HCT116 (cell line): ENCODE measurements around the gene BAIAP2. TPM values are rescaled to one million over a fixed set of nuclear protein-coding genes. Genes with fewer than 3 reads are reported as not detected.

Source experiments
- ATAC-seq: fragments of 200-7000 bp; cut with Tn5 transposase; 2 replicates; pipeline ENCODE4 v1.9.1; 2020; ENCODE audit warnings: mild to moderate bottlenecking, moderate library complexity
- BruUV-seq: library from RNA; stranded (reverse); fragments of 400-500 nt; replicated peaks from 2 replicates; lab custom pipeline; 2021; lab: Mats Ljungman, UMichigan
- CTCF ChIA-PET: fragments of 300-600 bp; sonication (Branson Sonifier 250); formaldehyde crosslinking; loops from one replicate; lab custom pipeline; 2021; ENCODE audit warnings: antibody characterized with exemption; lab: Charles Lee
- POLR2A ChIA-PET: fragments of 300-600, 350-600 bp; sonication (Branson Sonifier 250); formaldehyde crosslinking; loops from one replicate; lab custom pipeline; 2021; ENCODE audit warnings: antibody characterized with exemption; lab: Charles Lee
- RAD21 ChIA-PET, 2 experiments: fragments of 300-600 bp; sonication (Branson Sonifier 250); formaldehyde crosslinking; loops; one replicate each; lab custom pipeline; 2023; ENCODE audit warnings: low total read pairs in 2 of 2; ENCODE audit not compliant: uncharacterized antibody in 2 of 2, unreplicated experiment in 2 of 2, low non-redundant PET in 1 of 2; lab: Charles Lee
- DNase-seq: peaks from one replicate; pipeline ENCODE4 v3.0.0-alpha.2; 2010; ENCODE audit warnings: low read depth, low spot score
- H2AFZ ChIP-seq: fragments of 200-600 bp; shearing (Covaris generic), sonication (generic); 2 replicates; pipeline ENCODE4 v1.6.1; 2017; ENCODE audit warnings: low read depth, mixed run types, mixed read lengths, antibody characterized with exemption, low read length; ENCODE audit not compliant: poor library complexity, severe bottlenecking
- H3K27ac ChIP-seq: 2 replicates; pipeline ENCODE4 v1.5.1; 2012; ENCODE audit warnings: low read depth, low read length
- H3K27me3 ChIP-seq: fragments of 200-600 bp; sonication (generic); 2 replicates; pipeline ENCODE4 v1.6.1; 2016; ENCODE audit warnings: mixed run types, low read length, mixed read lengths; ENCODE audit not compliant: insufficient read depth
- H3K36me3 ChIP-seq, 2 experiments: fragments of 200-500 bp in 1 of 2; fragments of 200-600 bp in 1 of 2; sonication (Bioruptor generic) in 1 of 2; sonication (generic) in 1 of 2; 2 replicates each; pipeline versions ENCODE4 v1.5.1 to v1.6.1; 2014 to 2016; ENCODE audit warnings: low read length in 2 of 2, inconsistent platforms in 1 of 2, mixed read lengths in 1 of 2, mixed run types in 1 of 2; ENCODE audit not compliant: insufficient read depth in 2 of 2, control insufficient read depth in 1 of 2
- H3K4me1 ChIP-seq, 2 experiments: fragments of 200-600 bp in 1 of 2; sonication (generic) in 1 of 2; 2 replicates each; pipeline versions ENCODE4 v1.5.1 to v1.6.1; 2012 to 2017; ENCODE audit warnings: low read length in 2 of 2, inconsistent platforms in 1 of 2, mild to moderate bottlenecking in 1 of 2, mixed read lengths in 1 of 2, mixed run types in 1 of 2, moderate library complexity in 1 of 2; ENCODE audit not compliant: insufficient read depth in 2 of 2, control insufficient read depth in 1 of 2
- H3K4me2 ChIP-seq: fragments of 200-600 bp; sonication (generic); 2 replicates; pipeline ENCODE4 v1.6.1; 2017; ENCODE audit warnings: mixed run types, low read length, mixed read lengths
- H3K4me3 ChIP-seq, 2 experiments: fragments of 200-600 bp in 1 of 2; sonication (generic) in 1 of 2; replicated peaks in 1 of 2; 2 replicates each; pipeline ENCODE4 v1.5.1; 2011 to 2016; ENCODE audit warnings: low read length in 2 of 2, control low read depth in 1 of 2, low read depth in 1 of 2, mild to moderate bottlenecking in 1 of 2, mixed read lengths in 1 of 2, mixed run types in 1 of 2
- H3K79me2 ChIP-seq: fragments of 200-600 bp; sonication (generic); 2 replicates; pipeline ENCODE4 v1.6.1; 2017; ENCODE audit warnings: mild to moderate bottlenecking, mixed run types, low read length, moderate library complexity, mixed read lengths; ENCODE audit not compliant: insufficient read depth
- H3K9ac ChIP-seq: fragments of 200-600 bp; sonication (generic); 2 replicates; pipeline ENCODE4 v1.6.1; 2016; ENCODE audit warnings: low read length, mixed read lengths
- H3K9me2 ChIP-seq: fragments of 200-600 bp; sonication (generic), shearing (Covaris generic); 2 replicates; pipeline ENCODE4 v1.6.1; 2017; ENCODE audit warnings: mixed run types, mild to moderate bottlenecking, moderate library complexity; ENCODE audit not compliant: insufficient read depth
- H3K9me3 ChIP-seq, 2 experiments: fragments of 200-500 bp in 1 of 2; fragments of 200-600 bp in 1 of 2; sonication (Bioruptor generic) in 1 of 2; sonication (generic) in 1 of 2; 2 replicates each; pipeline ENCODE4 v1.6.1; 2014 to 2017; ENCODE audit warnings: low read length in 2 of 2, mixed read lengths in 2 of 2, inconsistent platforms in 1 of 2, low read depth in 1 of 2, mild to moderate bottlenecking in 1 of 2, mixed run types in 1 of 2, moderate library complexity in 1 of 2; ENCODE audit not compliant: control insufficient read depth in 1 of 2, insufficient read depth in 1 of 2
- H4K20me1 ChIP-seq: fragments of 200-600 bp; sonication (generic), shearing (Covaris generic); 2 replicates; pipeline ENCODE4 v1.6.1; 2017; ENCODE audit warnings: mixed run types, mild to moderate bottlenecking, moderate library complexity; ENCODE audit not compliant: insufficient read depth
- ATF3 ChIP-seq: IDR thresholded peaks from 2 replicates; pipeline ENCODE4 v1.6.1; 2012
- CBX3 ChIP-seq: IDR thresholded peaks from 2 replicates; pipeline ENCODE4 v1.6.1; 2012; ENCODE audit warnings: low read depth
- ELF1 ChIP-seq: IDR thresholded peaks from 2 replicates; pipeline ENCODE4 v1.6.1; 2012; ENCODE audit warnings: low read depth, borderline replicate concordance
- MAX ChIP-seq: IDR thresholded peaks from 2 replicates; pipeline ENCODE4 v1.6.1; 2012
- POLR2A ChIP-seq: IDR thresholded peaks from 2 replicates; pipeline ENCODE4 v1.7.0; 2011; ENCODE audit warnings: borderline replicate concordance; ENCODE audit not compliant: insufficient read depth, insufficient read length; ENCODE audit errors: extremely low read depth
- RAD21 ChIP-seq: IDR thresholded peaks from 2 replicates; pipeline ENCODE4 v1.6.1; 2012; ENCODE audit warnings: low read depth, mild to moderate bottlenecking
- YY1 ChIP-seq: IDR thresholded peaks from 2 replicates; pipeline ENCODE4 v1.6.1; 2011; ENCODE audit warnings: low read length, low read depth, moderate library complexity, mild to moderate bottlenecking; ENCODE audit not compliant: insufficient replicate concordance; ENCODE audit errors: extremely low read depth
- ZBTB33 ChIP-seq: IDR thresholded peaks from 2 replicates; pipeline ENCODE4 v1.6.1; 2011; ENCODE audit warnings: mild to moderate bottlenecking, low read length, moderate library complexity; ENCODE audit not compliant: insufficient replicate concordance; ENCODE audit errors: extremely low read depth
- intact Hi-C: fragments of 100-400 bp; cut with micrococcal nuclease; formaldehyde crosslinking; loops from 2 replicates; pipeline ENCODE4 v1.10.0; 2022
- total RNA-seq: library from RNA; stranded (reverse); gene quantifications from one replicate; pipeline ENCODE4 v1.2.1, GENCODE V29; 2021; ENCODE audit not compliant: unreplicated experiment

Gene BAIAP2
- total RNA-seq, 1 experiment from 2014 or later = 105 TPM

GRCh38 chr17:81084680-81085419 is 49.9 kb downstream of the BAIAP2 start:
- Histone ChIP-seq H3K36me3 (peaks cover 9 to 52% of the 10 kb centered on the region in 2 experiments; a peak in 3 of 4 replicates), H3K4me3 (no peak overlapping the region), H3K4me2 (no peak overlapping the region), H3K9me2 (no peaks in the 10 kb centered on the region), H3K4me1 (peaks cover 3 to 11% of the 10 kb centered on the region in 2 experiments; a peak in 3 of 4 replicates), H3K9ac (no peak overlapping the region), H3K79me2 (peaks cover 50% of the 10 kb centered on the region; the same call in 1 of the 2 replicates), H3K27me3 (no peaks in the 10 kb centered on the region), H3K9me3 (no peaks in the 10 kb centered on the region), H3K27ac (peak overlapping the region; percentile 11; the same call in 1 of the 2 replicates), H2AFZ (no peak overlapping the region), H4K20me1 (peaks cover 11% of the 10 kb centered on the region; the same call in 1 of the 2 replicates)
- DNase-seq (no peak), ATAC-seq (no peak)
- intact Hi-C loops = no loop called here
- BruUV-seq = no TSS peak
- no peak for TF ChIP-seq RAD21
- TF ChIP-seq MAX = no peak
- TF ChIP-seq ATF3 = no peak
- no peak for TF ChIP-seq POLR2A
- no peak for TF ChIP-seq ELF1
- TF ChIP-seq YY1 = no peak
- no peak for TF ChIP-seq ZBTB33
- TF ChIP-seq CBX3 = no peak
- ChIA-PET CTCF (interaction anchor here (1.3 kb wide), 1 partner anchor 10 kb away, joined by 7 read pairs; no protein-coding TSS in a partner anchor), POLR2A (no interaction called here), RAD21 (no interaction called here)
